NK-92 treated with Interleukin-12 subunit alpha and Interleukin-12 subunit beta, amount 100 ng/mL, for 24 hours (cell line): ENCODE measurements around the gene NHS.
"Not testable (repeated sequence)": the region's sequence is repeated elsewhere in the genome, so short reads cannot be mapped to it uniquely, and the experiment has no call there.

ENCODE experiments used
- DNase-seq: peaks from one replicate; lab custom pipeline; 2025; lab: John Stamatoyannopoulos, UW

NHS gene

DNA sequence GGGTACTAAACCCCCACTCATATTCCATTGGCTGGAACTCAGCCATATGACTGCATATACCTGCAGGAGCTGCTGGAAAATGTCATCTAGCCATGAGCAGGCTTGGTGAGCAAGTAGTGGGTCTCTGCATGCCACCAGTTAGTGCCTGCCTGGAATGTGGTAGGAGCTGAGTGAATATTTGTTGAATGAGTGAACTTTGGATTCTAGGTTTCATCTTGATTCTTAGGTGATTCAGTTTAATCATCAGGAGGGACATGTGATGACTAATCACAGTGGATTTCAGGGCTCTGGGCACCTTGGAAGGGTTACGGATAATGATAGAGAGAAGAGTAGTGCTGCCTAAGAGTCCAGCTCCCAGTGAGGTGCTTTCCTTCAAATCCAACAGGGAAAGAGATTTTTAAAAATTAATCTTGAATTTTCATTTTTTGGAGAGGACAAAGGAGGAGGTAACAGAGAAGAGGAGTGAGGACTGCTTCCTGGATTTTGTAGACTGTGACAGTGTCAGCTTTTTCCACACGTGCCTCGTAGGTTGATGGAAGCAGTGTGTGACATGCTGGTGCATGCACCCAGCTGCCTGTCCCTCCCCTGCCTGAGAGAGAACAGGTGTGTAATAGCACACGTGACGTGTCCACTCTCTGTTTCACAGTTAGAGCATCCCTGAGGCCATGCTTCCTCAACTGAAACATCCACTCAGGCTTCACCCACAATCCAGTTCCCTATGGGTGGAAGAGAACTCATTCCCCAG lies 30.4 kb downstream of the NHS start:
- no peak for DNase-seq

GRCh38 chrX:17409566-17410290 lies 34.7 kb downstream of the NHS start:
- DNase-seq, result no peak

DNA sequence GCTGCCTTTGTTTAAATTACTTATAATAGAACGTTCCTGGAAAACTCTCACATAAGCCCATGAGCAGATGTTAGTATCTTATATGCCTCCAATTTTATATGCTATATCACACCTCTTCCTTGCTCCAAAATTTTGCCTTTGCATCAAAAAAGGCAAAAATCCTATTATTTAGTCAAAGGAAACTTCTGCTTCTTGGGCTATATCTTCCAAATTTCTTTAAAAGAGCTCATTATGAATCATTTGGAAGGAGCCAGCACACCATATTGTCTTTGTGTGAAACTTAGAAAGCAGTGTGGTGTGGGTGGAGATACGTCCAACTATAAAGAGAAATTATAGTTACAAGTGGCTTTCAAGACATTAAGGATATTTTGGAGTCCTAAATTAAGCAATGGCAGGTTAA lies 35.7 kb downstream of the NHS start:
- DNase-seq, result no peak

GRCh38 chrX:17411205-17411604 lies 36.2 kb downstream of the NHS start:
- DNase-seq, result no peak

- DNase-seq, result no peak
Measured at GRCh38 chrX:17412692-17413091, 37.7 kb downstream of the NHS start.

DNA sequence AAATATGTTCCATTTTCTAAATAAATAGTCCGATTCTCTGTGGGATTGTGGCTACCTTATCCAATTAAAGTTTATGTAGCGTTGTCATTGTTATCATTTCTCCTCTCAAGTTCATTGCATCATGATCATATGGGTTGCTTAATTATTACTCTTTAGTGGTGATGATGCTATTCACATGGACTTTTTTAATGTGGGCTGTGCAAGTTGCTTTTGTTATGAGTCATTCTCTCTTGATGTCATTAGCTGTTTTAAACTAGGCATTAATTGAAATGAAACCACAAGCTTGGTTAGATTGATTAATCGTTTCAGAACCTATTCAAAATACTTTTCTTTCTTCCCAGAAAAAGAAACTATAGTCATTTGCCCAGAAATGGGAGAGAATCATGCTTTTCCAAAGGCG lies 38.2 kb downstream of the NHS start:
- DNase-seq, result no peak

- DNase-seq, result no peak
Measured at GRCh38 chrX:17414027-17414658, 39.1 kb downstream of the NHS start.

DNA sequence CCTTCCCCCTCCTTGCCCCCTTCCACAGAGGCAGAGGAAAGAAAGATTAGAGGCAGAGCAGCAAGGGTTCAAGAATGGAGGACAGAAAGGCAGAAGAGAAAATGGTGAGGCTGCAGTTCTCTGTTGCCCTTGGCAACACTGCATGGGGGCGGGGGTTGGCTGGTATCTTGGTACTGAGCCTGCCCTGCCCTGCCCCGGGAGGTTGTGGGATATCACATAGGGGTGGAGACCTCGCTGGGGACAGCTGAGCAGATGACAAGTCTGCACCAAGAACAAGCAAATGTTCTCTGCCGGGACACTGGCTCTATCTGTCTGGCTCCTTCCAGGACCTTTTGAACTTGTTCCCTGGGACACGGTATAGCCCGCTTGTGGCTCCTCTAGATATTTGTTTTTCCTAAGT lies 39.8 kb downstream of the NHS start:
- DNase-seq, result no peak

GRCh38 chrX:17415242-17415810 lies 40.3 kb downstream of the NHS start:
- DNase-seq, result no peak

- DNase-seq, result no peak
Measured at GRCh38 chrX:17417372-17417771, 42.4 kb downstream of the NHS start.

- no peak for DNase-seq
Measured at GRCh38 chrX:17425136-17425535, 50.1 kb downstream of the NHS start.

GRCh38 chrX:17425551-17425950 lies 50.6 kb downstream of the NHS start:
- DNase-seq, result no peak

- no peak for DNase-seq
Measured at GRCh38 chrX:17431171-17431570, 56.2 kb downstream of the NHS start.

DNA sequence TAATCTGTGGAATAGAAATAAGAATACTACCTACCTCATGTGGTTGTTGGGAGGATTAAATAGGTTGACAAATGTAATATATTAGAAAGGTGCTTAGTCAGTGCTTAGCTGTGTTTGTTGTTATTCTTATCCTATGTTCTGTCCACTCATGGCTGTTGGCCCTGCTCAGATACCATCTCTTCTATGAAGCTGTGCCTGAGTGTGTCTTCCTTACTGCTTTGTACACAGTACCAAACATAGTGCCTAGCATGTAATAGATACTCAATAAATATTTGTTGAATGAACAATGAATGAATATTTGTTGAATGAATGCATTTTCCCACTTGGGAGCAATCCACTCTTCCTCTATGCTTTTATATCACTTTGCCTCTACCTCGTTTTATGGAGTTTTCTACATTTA lies 57.2 kb downstream of the NHS start:
- DNase-seq, result no peak

GRCh38 chrX:17433965-17434364 lies 59.0 kb downstream of the NHS start:
- DNase-seq, result no peak

DNA sequence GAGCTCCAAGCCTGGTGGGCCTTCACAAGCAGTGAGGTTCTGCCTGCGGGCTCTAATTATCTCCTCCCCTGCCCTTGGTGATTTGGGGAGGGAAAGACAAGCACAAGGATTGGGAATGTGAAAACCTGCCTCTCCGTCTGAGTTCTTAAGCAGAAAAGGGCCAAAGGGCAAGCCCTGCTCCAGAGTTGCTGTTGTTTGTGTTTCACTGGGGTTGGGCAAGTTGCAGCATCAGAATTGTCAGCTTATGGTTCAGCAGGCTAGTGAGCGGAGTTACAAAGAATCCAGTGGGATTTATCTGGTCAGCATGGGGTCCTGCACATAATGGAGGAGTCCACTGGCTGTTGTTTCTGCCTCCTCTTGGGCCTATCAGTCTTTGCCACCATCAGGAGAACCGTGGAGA lies 60.5 kb downstream of the NHS start:
- DNase-seq, result no peak

GRCh38 chrX:17438221-17438620 lies 63.2 kb downstream of the NHS start:
- no peak for DNase-seq

GRCh38 chrX:17440258-17440657 lies 65.3 kb downstream of the NHS start:
- no peak for DNase-seq

GRCh38 chrX:17440836-17441235 lies 65.8 kb downstream of the NHS start:
- DNase-seq, result no peak

DNA sequence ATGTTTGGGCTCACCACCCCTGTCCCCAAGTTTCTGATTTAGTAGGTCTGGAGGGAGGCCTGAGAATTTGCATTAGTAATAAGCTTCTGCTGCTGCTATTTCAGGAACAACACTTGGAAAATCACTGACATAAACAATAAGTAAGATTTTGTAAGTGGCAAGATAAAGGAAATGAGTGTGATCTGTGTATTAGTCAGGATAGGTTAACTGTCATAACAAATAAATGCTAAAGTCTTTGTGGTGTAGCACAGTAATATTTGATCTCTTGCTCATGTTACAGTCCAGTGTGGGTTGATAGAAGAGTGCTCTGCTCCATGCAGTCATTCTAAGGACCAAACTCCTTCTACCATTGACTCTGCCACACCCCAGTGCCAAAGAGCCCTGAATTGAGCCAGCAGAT lies 67.0 kb downstream of the NHS start:
- no peak for DNase-seq

- DNase-seq, result no peak
Measured at GRCh38 chrX:17442898-17443297, 67.9 kb downstream of the NHS start.

- no peak for DNase-seq
Measured at GRCh38 chrX:17443556-17443955, 68.6 kb downstream of the NHS start.

- not testable (repeated sequence) for DNase-seq
Measured at GRCh38 chrX:17446269-17446668, 71.3 kb downstream of the NHS start.
